Neural crest cell (in vitro differentiated cells): Measurements from ENCODE around the gene ANKHD1. TPM values are rescaled to one million over a fixed set of nuclear protein-coding genes. Genes with fewer than 3 reads are reported as not detected.
A peak's percentile ranks its signal among the peaks of the same experiment; 100 is the strongest.

Experiments used
- DNase-seq: peaks from one replicate; pipeline ENCODE4 v3.0.0; 2021; ENCODE audit warnings: low read depth, mixed read lengths, low spot score
- H3K27ac Mint-ChIP-seq: one replicate; pipeline ENCODE4 v1.8.0; 2021; ENCODE audit warnings: mild to moderate bottlenecking, mixed read lengths; ENCODE audit not compliant: unreplicated experiment
- H3K27me3 Mint-ChIP-seq: 2 replicates; pipeline ENCODE4 v1.8.0; 2021; ENCODE audit warnings: low read depth, mild to moderate bottlenecking, mixed read lengths
- H3K36me3 Mint-ChIP-seq: 2 replicates; pipeline ENCODE4 v1.8.0; 2021; ENCODE audit warnings: low read depth, mild to moderate bottlenecking, mixed read lengths
- H3K4me1 Mint-ChIP-seq: 2 replicates; pipeline ENCODE4 v1.8.0; 2021; ENCODE audit warnings: mixed read lengths
- H3K4me3 Mint-ChIP-seq: one replicate; pipeline ENCODE4 v1.8.0; 2021; ENCODE audit warnings: mild to moderate bottlenecking, mixed read lengths
- H3K9me3 Mint-ChIP-seq: 2 replicates; pipeline ENCODE4 v1.8.0; 2021; ENCODE audit warnings: mixed read lengths
- total RNA-seq: library from RNA; stranded (reverse); gene quantifications from 2 replicates; pipeline ENCODE4 v1.2.1, GENCODE V29; 2021
- TF ChIP-seq, protein P1 (sequence below): fragments of 200-600 bp; sonication (generic); conservative IDR thresholded peaks from 2 replicates; pipeline ENCODE4 v1.5.0; 2021; ENCODE audit warnings: antibody characterized with exemption, mild to moderate bottlenecking

The ANKHD1 gene
- total RNA-seq, 1 donor from 2014 or later, result 152 TPM

DNA sequence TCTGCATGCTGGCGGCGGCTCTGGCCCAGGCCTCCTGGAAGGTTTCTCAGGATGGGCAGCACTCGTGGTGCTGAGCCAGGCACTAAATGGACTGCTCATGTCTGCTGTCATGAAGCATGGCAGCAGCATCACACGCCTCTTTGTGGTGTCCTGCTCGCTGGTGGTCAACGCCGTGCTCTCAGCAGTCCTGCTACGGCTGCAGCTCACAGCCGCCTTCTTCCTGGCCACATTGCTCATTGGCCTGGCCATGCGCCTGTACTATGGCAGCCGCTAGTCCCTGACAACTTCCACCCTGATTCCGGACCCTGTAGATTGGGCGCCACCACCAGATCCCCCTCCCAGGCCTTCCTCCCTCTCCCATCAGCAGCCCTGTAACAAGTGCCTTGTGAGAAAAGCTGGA is 166.2 kb downstream of the ANKHD1 start:
- H3K27ac Mint-ChIP-seq, result no peak overlapping the region
- H3K4me3 Mint-ChIP-seq, result peak overlapping the region; percentile 79
- DNase-seq, result no peak
- no peaks in the 10 kb centered on the region for H3K9me3 Mint-ChIP-seq
- H3K4me1 Mint-ChIP-seq, result peaks cover 28% of the 10 kb centered on the region
- H3K27me3 Mint-ChIP-seq, result no peaks in the 10 kb centered on the region
- TF ChIP-seq, protein P1, sequence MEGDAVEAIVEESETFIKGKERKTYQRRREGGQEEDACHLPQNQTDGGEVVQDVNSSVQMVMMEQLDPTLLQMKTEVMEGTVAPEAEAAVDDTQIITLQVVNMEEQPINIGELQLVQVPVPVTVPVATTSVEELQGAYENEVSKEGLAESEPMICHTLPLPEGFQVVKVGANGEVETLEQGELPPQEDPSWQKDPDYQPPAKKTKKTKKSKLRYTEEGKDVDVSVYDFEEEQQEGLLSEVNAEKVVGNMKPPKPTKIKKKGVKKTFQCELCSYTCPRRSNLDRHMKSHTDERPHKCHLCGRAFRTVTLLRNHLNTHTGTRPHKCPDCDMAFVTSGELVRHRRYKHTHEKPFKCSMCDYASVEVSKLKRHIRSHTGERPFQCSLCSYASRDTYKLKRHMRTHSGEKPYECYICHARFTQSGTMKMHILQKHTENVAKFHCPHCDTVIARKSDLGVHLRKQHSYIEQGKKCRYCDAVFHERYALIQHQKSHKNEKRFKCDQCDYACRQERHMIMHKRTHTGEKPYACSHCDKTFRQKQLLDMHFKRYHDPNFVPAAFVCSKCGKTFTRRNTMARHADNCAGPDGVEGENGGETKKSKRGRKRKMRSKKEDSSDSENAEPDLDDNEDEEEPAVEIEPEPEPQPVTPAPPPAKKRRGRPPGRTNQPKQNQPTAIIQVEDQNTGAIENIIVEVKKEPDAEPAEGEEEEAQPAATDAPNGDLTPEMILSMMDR, result no peak
- peaks cover 3% of the 10 kb centered on the region for H3K36me3 Mint-ChIP-seq

- DNase-seq, result no peak
- H3K4me3 Mint-ChIP-seq, result peak overlapping the region; percentile 79
- H3K27ac Mint-ChIP-seq, result peak overlapping the region; percentile 75
- peaks cover 3% of the 10 kb centered on the region for H3K36me3 Mint-ChIP-seq
- no peaks in the 10 kb centered on the region for H3K27me3 Mint-ChIP-seq
- peaks cover 24% of the 10 kb centered on the region for H3K4me1 Mint-ChIP-seq
- TF ChIP-seq, protein P1, result no peak
- H3K9me3 Mint-ChIP-seq, result no peaks in the 10 kb centered on the region
Observed at GRCh38 chr5:140568443-140569063, 166.9 kb downstream of the ANKHD1 start.

DNA sequence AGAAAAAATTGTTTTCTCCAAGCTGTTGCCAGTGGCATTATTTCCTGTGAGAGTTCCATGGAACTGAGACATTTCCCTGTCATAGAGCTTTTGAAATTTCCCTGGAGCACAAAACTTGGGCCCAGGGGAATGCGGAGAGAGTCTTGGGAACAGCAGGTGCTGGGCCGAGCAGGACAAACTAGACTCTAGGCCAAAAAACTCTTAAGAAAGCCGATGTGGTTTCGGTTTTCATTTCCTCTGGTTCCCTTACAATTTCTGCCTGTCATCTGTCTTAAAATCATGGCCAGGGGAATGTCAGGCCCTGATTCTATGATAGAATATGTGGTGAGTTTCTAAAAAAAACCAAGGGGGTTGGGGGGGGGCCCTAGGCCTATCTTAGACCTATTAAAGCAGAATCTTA is 167.6 kb downstream of the ANKHD1 start:
- Mint-ChIP-seq H3K4me1 (peaks cover 18% of the 10 kb centered on the region), H3K27me3 (no peaks in the 10 kb centered on the region), H3K4me3 (peak overlapping the region; percentile 79), H3K27ac (no peak overlapping the region), H3K36me3 (peaks cover 3% of the 10 kb centered on the region), H3K9me3 (no peaks in the 10 kb centered on the region)
- TF ChIP-seq, protein P1, result no peak
- no peak for DNase-seq

DNA sequence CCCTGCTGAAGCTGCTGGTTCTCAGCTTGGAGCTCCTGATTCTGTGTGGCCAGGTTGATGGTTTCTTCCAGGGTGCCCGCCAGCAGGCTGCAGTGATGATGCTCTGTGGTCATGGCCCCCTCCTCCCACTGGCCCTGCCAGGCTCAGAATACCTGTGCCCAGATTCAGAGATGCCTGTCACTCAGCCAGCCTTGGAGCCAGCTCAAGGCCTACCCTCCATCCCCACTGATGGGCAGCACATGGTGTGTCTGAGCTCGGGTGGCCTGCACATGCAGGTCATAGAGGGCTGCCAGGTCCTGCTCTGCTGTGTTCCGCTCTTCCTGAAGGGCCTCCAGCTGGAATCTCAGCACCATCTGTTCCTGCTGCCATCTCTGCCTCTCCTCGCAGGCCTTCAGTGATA is 168.4 kb downstream of the ANKHD1 start:
- H3K4me3 Mint-ChIP-seq, result peak overlapping the region; percentile 27
- peaks cover 11% of the 10 kb centered on the region for H3K4me1 Mint-ChIP-seq
- TF ChIP-seq, protein P1, result no peak
- H3K9me3 Mint-ChIP-seq, result no peaks in the 10 kb centered on the region
- no peak overlapping the region for H3K27ac Mint-ChIP-seq
- H3K36me3 Mint-ChIP-seq, result peaks cover 3% of the 10 kb centered on the region
- no peaks in the 10 kb centered on the region for H3K27me3 Mint-ChIP-seq
- DNase-seq, result no peak

DNA sequence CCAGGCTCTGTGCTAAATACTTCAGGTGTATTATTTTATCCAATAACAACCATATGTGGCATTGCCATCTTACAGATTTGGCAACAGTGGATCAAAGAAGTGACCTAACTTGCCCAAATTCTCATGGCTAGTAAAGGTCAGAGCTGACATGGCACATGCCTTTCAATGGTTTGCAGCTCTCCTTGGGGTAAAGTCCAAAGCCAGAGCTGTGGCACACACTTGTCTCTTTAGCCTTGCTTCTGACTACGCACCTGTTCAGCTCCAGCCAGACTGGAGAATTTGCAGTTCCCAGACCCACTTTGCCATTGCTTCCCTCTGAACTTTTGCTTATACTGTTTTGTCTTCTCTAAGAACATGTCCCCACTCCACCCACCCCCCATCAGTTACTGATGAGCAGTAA is 168.9 kb downstream of the ANKHD1 start:
- TF ChIP-seq, protein P1, result no peak
- no peak for DNase-seq
- H3K4me1 Mint-ChIP-seq, result peaks cover 7% of the 10 kb centered on the region
- H3K4me3 Mint-ChIP-seq, result no peak overlapping the region
- no peaks in the 10 kb centered on the region for H3K27me3 Mint-ChIP-seq
- H3K36me3 Mint-ChIP-seq, result peaks cover 3% of the 10 kb centered on the region
- no peak overlapping the region for H3K27ac Mint-ChIP-seq
- H3K9me3 Mint-ChIP-seq, result no peaks in the 10 kb centered on the region
